ENCODE measurements around the gene FAM156A.

DNA sequence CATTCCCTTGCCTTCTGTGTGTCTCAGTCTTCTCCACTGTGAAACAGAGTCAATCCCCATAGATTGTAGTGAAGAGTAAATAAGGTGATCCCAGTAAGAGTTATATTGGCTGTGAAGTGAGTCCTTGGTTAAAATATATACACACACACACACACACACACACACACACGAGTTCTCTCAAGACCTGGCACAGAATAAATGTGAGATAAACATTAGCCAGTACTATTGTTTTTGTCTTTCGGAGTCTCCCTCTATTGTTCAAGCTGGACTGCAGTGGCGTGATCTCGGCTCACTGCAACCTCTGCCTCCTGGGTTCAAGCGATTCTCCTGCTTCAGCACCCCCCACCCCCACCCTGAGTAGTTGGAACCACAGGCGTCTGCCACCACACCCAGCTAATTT is 44.8 kb upstream of the FAM156A start:
- no peak for TF ChIP-seq GATA2 (IDR thresholded peaks at IDR 0.05; ENCODE audit: low read depth, low read length)
- TF ChIP-seq GATA3 (IDR thresholded peaks at IDR 0.05; ENCODE audit: low read depth, low read length), result no peak

All from SH-SY5Y (cell line).